Stomach (tissue), 9 donors: ENCODE data around the gene RPN1. TPM values are rescaled to one million over a fixed set of nuclear protein-coding genes. Genes with fewer than 3 reads are reported as not detected.
A peak's percentile ranks its signal among the peaks of the same experiment; 100 is the strongest.

Source experiments
- DNase-seq, 2 donors: peaks; one replicate each; pipeline versions ENCODE4 v3.0.0 to v3.0.0-alpha.2; 2013 to 2019
- H3K27ac ChIP-seq, 5 donors: fragments of 200-600 bp in 4 of 5; sonication (generic) in 4 of 5; one replicate each; pipeline ENCODE4 v1.5.1; 2013 to 2019; ENCODE audit warnings: mild to moderate bottlenecking in 1 of 5, moderate library complexity in 1 of 5
- H3K27me3 ChIP-seq, 3 donors: fragments of 200-600 bp; sonication (generic); one replicate each; pipeline ENCODE4 v1.5.1; 2017 to 2019; ENCODE audit warnings: mixed run types in 1 of 3
- H3K36me3 ChIP-seq, 4 donors: fragments of 200-600 bp; sonication (generic); 1 replicate in 3 of 4; 2 replicates in 1 of 4; pipeline ENCODE4 v1.5.1; 2016 to 2019
- H3K4me1 ChIP-seq, 4 donors: fragments of 200-600 bp; sonication (generic); one replicate each; pipeline ENCODE4 v1.5.1; 2016 to 2019
- H3K4me3 ChIP-seq, 4 donors: fragments of 200-600 bp; sonication (generic) in 3 of 4; one replicate each; pipeline ENCODE4 v1.5.1; 2016 to 2019; ENCODE audit warnings: mild to moderate bottlenecking in 1 of 4
- H3K9me3 ChIP-seq, 4 donors: fragments of 200-600 bp; sonication (generic); one replicate each; pipeline ENCODE4 v1.5.1; 2016 to 2019
- EP300 ChIP-seq: sonication (generic); formaldehyde crosslinking; IDR thresholded peaks from one replicate; pipeline ENCODE4 v1.6.1; 2017; ENCODE audit warnings: antibody characterized with exemption
- POLR2A ChIP-seq, 4 donors: fragments of 450-650 bp; IDR thresholded peaks; one replicate each; pipeline ENCODE4 v1.6.1; 2016; ENCODE audit warnings: antibody characterized with exemption in 4 of 4, control low read depth in 2 of 4, mild to moderate bottlenecking in 1 of 4, moderate library complexity in 1 of 4
- POLR2AphosphoS5 ChIP-seq, 3 donors: sonication (generic); formaldehyde crosslinking; IDR thresholded peaks; one replicate each; pipeline ENCODE4 v1.6.1; 2016; ENCODE audit warnings: antibody characterized with exemption in 3 of 3
- WGBS, 5 donors: extraction: QIAGEN DNeasy Blood & Tissue Kit in 3 of 5; methylation state at CpG; one replicate each; pipeline versions ENCODE4 v1.1.5 to v1.1.7; 2013 to 2018; 5-methylcytosine and 5-hydroxymethylcytosine counted together
- intact Hi-C: fragments of 100-400 bp; cut with DNase I; formaldehyde crosslinking; loops from one replicate; pipeline ENCODE4 v1.15.1; 2023; ENCODE audit warnings: low total_unique reads
- polyA plus RNA-seq, 3 donors: library from polyadenylated mRNA; stranded (reverse); fragments of 200-250 nt; gene quantifications; one replicate each; pipeline ENCODE4 v1.2.3, GENCODE V29; 2013
- total RNA-seq, 5 donors: library from RNA; depleted of rRNA; stranded (reverse); fragments of >200 nt; gene quantifications; one replicate each; pipeline versions ENCODE4 v1.1.0 to v1.2.3, GENCODE V29; 2014 to 2016
- TF ChIP-seq, protein P1 (sequence below), 7 experiments: fragments of 450-650 bp in 4 of 7; fragments of 200-600 bp in 3 of 7; sonication (generic) in 3 of 7; IDR thresholded peaks; one replicate each; pipeline ENCODE4 v1.5.1; 2016 to 2019; ENCODE audit warnings: antibody characterized with exemption in 7 of 7, control low read depth in 2 of 7, mild to moderate bottlenecking in 1 of 7
- donor health status: healthy with polysubstance abuse.
- donor health status: Bipolar disorder and iron deficiency.
- donor health status: healthy.

Gene RPN1
- total and polyA plus RNA-seq, 8 donors, result 39.9 to 328 (median 107) TPM

GRCh38 chr3:128575777-128576176, 74.8 kb downstream of the RPN1 start:
- peaks cover 0 to 73% (median 16%) of the 10 kb centered on the region in 3 donors for H3K27me3 ChIP-seq
- H3K4me3 ChIP-seq, result no peak overlapping the region
- intact Hi-C loops, result no loop called here
- no peak overlapping the region for H3K27ac ChIP-seq
- H3K36me3 ChIP-seq, result no peaks in the 10 kb centered on the region
- H3K4me1 ChIP-seq, result peaks cover 0 to 11% (median 0%) of the 10 kb centered on the region in 4 donors
- DNase-seq, result no peak
- no peak for TF ChIP-seq POLR2AphosphoS5 (IDR thresholded peaks at IDR 0.05)
- TF ChIP-seq POLR2A (IDR thresholded peaks at IDR 0.05), result no peak
- TF ChIP-seq EP300, result no peak
- TF ChIP-seq, protein P1, sequence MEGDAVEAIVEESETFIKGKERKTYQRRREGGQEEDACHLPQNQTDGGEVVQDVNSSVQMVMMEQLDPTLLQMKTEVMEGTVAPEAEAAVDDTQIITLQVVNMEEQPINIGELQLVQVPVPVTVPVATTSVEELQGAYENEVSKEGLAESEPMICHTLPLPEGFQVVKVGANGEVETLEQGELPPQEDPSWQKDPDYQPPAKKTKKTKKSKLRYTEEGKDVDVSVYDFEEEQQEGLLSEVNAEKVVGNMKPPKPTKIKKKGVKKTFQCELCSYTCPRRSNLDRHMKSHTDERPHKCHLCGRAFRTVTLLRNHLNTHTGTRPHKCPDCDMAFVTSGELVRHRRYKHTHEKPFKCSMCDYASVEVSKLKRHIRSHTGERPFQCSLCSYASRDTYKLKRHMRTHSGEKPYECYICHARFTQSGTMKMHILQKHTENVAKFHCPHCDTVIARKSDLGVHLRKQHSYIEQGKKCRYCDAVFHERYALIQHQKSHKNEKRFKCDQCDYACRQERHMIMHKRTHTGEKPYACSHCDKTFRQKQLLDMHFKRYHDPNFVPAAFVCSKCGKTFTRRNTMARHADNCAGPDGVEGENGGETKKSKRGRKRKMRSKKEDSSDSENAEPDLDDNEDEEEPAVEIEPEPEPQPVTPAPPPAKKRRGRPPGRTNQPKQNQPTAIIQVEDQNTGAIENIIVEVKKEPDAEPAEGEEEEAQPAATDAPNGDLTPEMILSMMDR (IDR thresholded peaks at IDR 0.05), result no peak
- WGBS, 5 donors, result 68 to 80% (median 73%) methylated on average over 11 to 12 of the region's 12 CpGs
- H3K9me3 ChIP-seq, result peaks cover 0 to 5% (median 5%) of the 10 kb centered on the region in 4 donors

- no peak for DNase-seq
- intact Hi-C loops, result no loop called here
- H3K9me3 ChIP-seq, result no peaks in the 10 kb centered on the region
- H3K4me1 ChIP-seq, result peaks cover 0 to 11% (median 0%) of the 10 kb centered on the region in 4 donors
- no peaks in the 10 kb centered on the region for H3K36me3 ChIP-seq
- TF ChIP-seq EP300 (no peak), POLR2A (IDR thresholded peaks at IDR 0.05) (no peak), POLR2AphosphoS5 (IDR thresholded peaks at IDR 0.05) (no peak)
- TF ChIP-seq, protein P1 (IDR thresholded peaks at IDR 0.05), result no peak
- 32 to 39% (median 36%) methylated on average over 8 to 14 of the region's 14 CpGs for WGBS, 5 donors
- H3K27me3 ChIP-seq, result peaks cover 0 to 88% (median 19%) of the 10 kb centered on the region in 3 donors
- no peak overlapping the region for H3K4me3 ChIP-seq
- H3K27ac ChIP-seq, result no peak overlapping the region
Measured at GRCh38 chr3:128573707-128574162, 76.9 kb downstream of the RPN1 start.

GRCh38 chr3:128573160-128573559, 77.5 kb downstream of the RPN1 start:
- no peaks in the 10 kb centered on the region for H3K36me3 ChIP-seq
- H3K4me1 ChIP-seq, result peaks cover 0 to 11% (median 0%) of the 10 kb centered on the region in 4 donors
- no peak overlapping the region for H3K27ac ChIP-seq
- H3K4me3 ChIP-seq, result no peak overlapping the region
- no peak for TF ChIP-seq EP300
- TF ChIP-seq POLR2AphosphoS5 (IDR thresholded peaks at IDR 0.05), result no peak
- TF ChIP-seq, protein P1 (IDR thresholded peaks at IDR 0.05), result no peak
- TF ChIP-seq POLR2A (IDR thresholded peaks at IDR 0.05), result no peak
- intact Hi-C loops, result no loop called here
- peaks cover 0 to 86% (median 19%) of the 10 kb centered on the region in 3 donors for H3K27me3 ChIP-seq
- no peak for DNase-seq
- no peaks in the 10 kb centered on the region for H3K9me3 ChIP-seq
- 33 to 45% (median 34%) methylated on average over 5 to 6 of the region's 6 CpGs for WGBS, 5 donors

DNA sequence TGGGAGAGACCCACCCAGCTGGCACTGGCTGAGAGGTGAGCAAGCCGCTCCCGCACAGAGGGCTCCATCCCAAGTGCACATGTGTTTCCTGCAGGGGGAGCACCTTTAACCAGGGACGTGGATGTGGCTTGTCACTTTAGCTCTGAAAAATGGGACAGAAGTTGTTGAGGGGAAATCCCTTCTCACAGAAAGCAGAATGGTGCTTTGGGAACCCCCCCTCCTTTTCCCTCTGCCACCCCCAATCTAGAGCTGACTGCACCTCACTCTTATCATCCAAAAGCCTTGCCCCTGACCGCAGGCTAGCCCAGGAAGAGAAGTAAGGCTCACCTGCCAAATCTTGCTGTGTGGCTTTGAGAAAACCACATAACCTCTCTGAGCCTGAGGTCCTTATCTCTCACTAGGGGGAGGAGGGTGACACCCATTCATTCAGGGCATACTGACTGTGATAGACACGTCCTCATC, 77.9 kb downstream of the RPN1 start:
- Histone ChIP-seq H3K36me3 (no peaks in the 10 kb centered on the region), H3K4me3 (no peak overlapping the region), H3K27me3 (peaks cover 0 to 86% (median 22%) of the 10 kb centered on the region in 3 donors), H3K27ac (no peak overlapping the region), H3K9me3 (no peaks in the 10 kb centered on the region), H3K4me1 (peaks cover 0 to 11% (median 0%) of the 10 kb centered on the region in 4 donors)
- TF ChIP-seq, protein P1 (IDR thresholded peaks at IDR 0.05), result peak in 1 of 7 experiments; percentile 9
- no peak for TF ChIP-seq POLR2AphosphoS5 (IDR thresholded peaks at IDR 0.05)
- peak in 1 of 2 donors; percentile 45 for DNase-seq
- intact Hi-C loops, result no loop called here
- 12 to 25% (median 23%) methylated on average over 5 of the region's 5 CpGs for WGBS, 5 donors
